Body of pancreas (tissue), 4 donors: ENCODE measurements around the gene EFR3B.

Source experiments
- CTCF ChIP-seq, 7 experiments: fragments of 450-650 bp in 4 of 7; fragments of 200-600 bp in 3 of 7; sonication (generic) in 3 of 7; IDR thresholded peaks; one replicate each; pipeline ENCODE4 v1.5.1; 2016 to 2019; ENCODE audit warnings: antibody characterized with exemption in 7 of 7
- POLR2A ChIP-seq, 3 donors: fragments of 450-650 bp; IDR thresholded peaks; one replicate each; pipeline ENCODE4 v1.6.1; 2016; ENCODE audit warnings: antibody characterized with exemption in 3 of 3, mild to moderate bottlenecking in 2 of 3

DNA sequence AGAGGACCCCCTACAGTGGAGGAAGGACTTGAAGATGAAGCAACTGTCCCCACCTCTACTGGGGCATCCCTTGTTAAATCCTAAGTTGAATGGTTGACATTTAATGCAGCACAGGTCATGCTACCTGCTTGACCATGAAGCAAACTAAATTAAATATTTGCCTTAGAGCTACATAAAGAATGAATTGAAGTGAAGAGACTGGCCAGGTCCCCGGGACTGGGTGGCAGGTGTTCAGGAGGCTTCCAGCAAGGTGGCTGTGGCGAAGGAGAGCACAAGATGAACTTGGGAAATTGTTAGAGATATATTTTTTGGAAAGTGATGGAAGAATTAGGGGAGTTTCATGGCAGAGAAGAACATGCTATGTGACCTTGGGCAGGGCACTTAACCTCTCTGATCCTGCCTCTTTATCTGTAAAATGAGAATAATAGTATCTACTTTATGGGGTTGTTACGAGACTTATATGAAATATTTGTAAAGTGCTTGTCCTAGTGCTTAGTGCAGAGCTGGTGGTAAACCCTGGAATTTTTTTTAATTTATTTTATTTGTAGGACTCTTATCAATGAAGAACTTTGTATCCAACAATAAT lies 37.3 kb downstream of the EFR3B start:
- TF ChIP-seq CTCF (IDR thresholded peaks at IDR 0.05) (no peak), POLR2A (IDR thresholded peaks at IDR 0.05) (no peak)
